GM12875 (cell line): ENCODE results near the gene HTR1D.

ENCODE experiments used
- H3K4me3 ChIP-seq: one replicate; pipeline ENCODE4 v1.5.1; 2011; ENCODE audit warnings: low read depth, low read length, control low read depth
- TF ChIP-seq, protein P1 (sequence below): IDR thresholded peaks from 2 replicates; pipeline ENCODE4 v1.5.1; 2011; ENCODE audit warnings: low read depth, mild to moderate bottlenecking, control low read depth, inconsistent platforms, low read length, moderate library complexity, borderline replicate concordance; ENCODE audit not compliant: insufficient read depth

The HTR1D gene

DNA sequence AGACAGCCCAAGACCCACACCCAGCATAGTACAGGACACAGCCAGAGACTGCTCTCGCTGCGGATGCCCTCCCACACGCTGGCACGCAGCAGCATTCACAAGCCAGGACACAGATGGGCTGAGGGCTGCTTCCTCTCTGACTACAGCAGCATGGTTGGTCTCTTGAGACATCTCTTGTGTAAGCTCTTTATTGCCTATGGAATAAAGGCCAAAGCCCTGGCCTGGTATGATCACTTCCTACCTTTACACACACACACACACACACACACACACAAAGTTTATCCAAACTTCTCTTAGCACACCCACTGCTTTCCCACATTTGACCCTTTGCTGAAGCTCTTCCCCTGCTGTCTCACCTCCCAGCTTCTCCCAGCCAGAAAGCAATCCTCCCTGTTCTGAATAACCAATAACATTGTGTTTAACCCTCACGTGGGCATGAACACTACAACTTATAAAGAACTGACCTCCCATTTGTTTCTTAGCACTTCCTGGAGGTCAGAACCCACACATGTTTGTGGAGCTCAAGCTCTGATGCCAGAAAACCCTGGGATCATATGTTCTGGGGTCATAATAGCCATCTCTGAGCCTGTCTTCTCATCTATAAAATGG, 47.5 kb downstream of the HTR1D start:
- no peak overlapping the region for H3K4me3 ChIP-seq
- TF ChIP-seq, protein P1, sequence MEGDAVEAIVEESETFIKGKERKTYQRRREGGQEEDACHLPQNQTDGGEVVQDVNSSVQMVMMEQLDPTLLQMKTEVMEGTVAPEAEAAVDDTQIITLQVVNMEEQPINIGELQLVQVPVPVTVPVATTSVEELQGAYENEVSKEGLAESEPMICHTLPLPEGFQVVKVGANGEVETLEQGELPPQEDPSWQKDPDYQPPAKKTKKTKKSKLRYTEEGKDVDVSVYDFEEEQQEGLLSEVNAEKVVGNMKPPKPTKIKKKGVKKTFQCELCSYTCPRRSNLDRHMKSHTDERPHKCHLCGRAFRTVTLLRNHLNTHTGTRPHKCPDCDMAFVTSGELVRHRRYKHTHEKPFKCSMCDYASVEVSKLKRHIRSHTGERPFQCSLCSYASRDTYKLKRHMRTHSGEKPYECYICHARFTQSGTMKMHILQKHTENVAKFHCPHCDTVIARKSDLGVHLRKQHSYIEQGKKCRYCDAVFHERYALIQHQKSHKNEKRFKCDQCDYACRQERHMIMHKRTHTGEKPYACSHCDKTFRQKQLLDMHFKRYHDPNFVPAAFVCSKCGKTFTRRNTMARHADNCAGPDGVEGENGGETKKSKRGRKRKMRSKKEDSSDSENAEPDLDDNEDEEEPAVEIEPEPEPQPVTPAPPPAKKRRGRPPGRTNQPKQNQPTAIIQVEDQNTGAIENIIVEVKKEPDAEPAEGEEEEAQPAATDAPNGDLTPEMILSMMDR, result no peak

DNA sequence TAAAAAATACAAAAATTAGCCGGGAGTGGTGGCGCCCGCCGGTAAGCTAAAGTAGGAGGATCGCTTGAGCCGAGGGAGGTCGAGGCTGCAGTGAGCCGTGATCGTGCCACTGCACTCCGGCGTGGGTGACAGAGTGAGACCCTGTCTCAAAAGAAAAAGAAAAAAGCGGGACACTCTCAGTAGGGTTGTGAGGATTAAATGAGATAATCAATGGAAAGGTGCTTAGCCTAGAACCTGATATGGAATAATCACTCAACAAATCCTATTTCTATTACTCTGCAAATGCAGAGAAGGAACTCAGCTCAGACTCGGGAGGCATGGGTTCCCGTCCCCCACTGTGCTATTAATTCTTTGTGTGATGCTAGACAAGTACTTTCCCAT, 48.1 kb downstream of the HTR1D start:
- TF ChIP-seq, protein P1, result no peak
- H3K4me3 ChIP-seq, result no peak overlapping the region

DNA sequence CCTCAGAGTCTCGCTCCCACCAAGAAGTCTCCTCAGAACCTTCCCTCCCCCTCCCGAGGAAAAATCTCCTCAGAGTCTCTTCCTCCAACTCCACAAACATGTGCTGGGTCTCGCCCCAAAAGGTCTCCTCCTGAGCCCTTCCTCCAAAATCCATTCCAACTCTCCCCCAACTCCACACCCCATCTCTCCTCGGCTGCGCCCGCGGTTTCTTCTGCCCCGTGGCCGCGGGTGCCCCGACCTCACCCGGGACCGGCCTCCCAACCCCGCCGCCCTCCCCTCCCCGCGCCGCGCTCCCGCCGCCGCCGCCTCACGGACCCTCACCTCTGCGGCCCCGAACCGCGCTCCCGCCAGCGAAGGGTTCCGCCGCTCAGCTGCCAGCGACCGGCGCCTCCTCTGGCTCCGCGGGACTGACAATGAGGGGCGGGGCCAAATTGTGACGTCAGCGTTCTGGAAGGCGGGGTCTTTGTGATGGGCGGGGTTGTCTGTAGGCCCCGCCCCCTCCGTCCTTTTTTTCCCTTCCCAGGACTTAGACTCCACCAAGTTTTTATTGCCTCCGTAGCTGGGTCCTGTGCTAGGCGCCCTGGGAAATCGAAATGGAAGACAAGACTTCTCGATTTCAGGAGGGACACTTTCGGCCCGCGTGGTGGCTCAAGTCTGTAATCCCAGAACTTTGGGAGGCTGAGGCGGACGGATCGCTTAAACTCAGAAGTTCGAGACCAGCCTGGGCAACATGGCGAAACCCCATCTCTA, 48.7 kb downstream of the HTR1D start, which contains the start of gene LUZP1:
Gene LUZP1 (minus strand): TSS at position 412 of the 750 bp plus-strand sequence.
- peak within 1 kb of the TSS; percentile 78 for H3K4me3 ChIP-seq
- TF ChIP-seq, protein P1, result no peak

DNA sequence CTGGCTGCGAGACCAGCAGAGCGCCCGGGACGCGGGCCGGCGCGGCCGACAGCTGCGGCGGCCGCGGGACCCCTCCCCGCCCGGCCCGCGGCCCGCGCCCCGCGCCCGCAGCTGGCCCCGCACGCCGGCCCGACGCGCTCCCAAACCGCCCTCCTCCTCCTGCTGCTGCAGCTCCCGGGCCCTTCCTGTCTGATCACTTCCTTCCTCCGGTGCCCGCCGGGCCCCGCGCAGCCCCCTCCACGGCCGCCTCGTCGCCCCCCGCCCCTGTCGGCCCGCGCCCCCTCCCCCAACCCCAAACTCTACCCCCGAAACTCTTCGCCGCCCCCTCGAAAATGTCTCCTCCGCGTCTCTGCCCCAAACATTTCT, 49.2 kb downstream of the HTR1D start:
- TF ChIP-seq, protein P1, result no peak
- peak overlapping the region; percentile 78 for H3K4me3 ChIP-seq

DNA sequence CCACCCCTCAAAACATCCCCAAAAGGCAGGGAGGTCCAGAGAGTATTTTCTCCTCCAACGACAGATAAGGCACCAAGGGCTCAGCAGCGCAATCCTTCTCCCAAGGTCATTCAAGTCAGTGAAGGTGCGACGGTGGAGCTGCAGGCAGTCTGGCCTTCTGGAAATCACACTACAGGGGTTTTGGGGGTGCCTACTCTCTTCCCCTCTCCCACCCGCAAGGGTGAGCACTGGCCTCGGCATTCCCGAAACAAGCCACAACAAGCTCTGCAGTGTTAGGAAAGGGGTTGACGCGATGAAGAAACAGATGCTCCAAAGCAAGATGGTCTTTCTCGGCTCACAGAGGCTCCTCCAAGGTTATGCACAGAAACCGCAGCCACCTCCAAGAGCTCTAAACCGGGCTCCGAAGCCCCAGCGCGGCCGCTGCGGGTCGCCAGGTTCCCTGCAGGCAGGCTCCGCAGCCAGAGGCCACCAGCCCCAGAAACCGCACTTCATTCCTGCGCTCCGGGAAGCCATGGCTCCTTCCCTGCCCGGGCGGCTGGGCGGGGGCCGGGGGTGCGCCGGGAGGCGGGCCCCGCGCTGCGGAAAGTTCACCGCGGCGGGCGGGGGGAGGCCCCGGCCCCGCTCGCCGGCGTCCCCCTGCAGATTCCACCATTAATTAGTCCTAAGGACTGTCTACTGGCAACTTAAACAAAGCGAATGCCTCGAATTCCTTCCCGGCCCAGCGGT, 49.8 kb downstream of the HTR1D start:
- TF ChIP-seq, protein P1, result no peak
- H3K4me3 ChIP-seq, result peak overlapping the region; percentile 78

DNA sequence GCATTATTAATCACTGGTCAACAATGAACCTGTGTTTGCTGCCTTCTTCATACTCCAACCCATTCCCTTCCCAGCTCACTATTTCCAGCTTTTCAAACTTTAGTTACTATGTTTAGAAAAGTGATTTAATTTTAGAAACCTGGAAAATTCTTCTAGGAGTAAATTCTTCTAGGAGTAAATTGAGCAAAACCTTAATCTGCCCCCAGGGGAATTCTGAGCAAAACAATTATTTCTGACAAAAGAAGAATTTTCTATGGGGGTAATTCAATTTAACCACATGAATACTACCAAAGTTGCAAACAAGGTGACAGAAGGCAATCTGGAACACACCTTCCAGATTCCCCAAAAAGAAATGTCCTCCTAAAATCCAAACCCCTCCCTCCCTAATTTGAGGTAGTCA, 50.4 kb downstream of the HTR1D start:
- peak overlapping the region; percentile 78 for H3K4me3 ChIP-seq
- TF ChIP-seq, protein P1, result no peak
